Colonic mucosa (tissue), 4 donors: ENCODE data around the gene NACC2. TPM values are rescaled to one million over a fixed set of nuclear protein-coding genes. Genes with fewer than 3 reads are reported as not detected.

Source experiments
- DNase-seq: peaks from one replicate; pipeline ENCODE4 v3.0.0-alpha.2; 2020
- H3K27ac ChIP-seq: fragments of 200-600 bp; one replicate; pipeline ENCODE4 v1.8.0; 2021
- H3K27me3 ChIP-seq: fragments of 200-600 bp; one replicate; pipeline ENCODE4 v1.8.0; 2021
- H3K36me3 ChIP-seq: fragments of 200-600 bp; one replicate; pipeline ENCODE4 v1.8.0; 2021
- H3K4me1 ChIP-seq: fragments of 200-600 bp; one replicate; pipeline ENCODE4 v1.8.0; 2021; ENCODE audit warnings: mild to moderate bottlenecking
- H3K4me3 ChIP-seq: fragments of 200-600 bp; one replicate; pipeline ENCODE4 v1.8.0; 2021
- H3K9ac ChIP-seq, 2 donors: one replicate each; pipeline ENCODE4 v1.7.0; 2013; ENCODE audit warnings: control low read depth in 2 of 2, low read depth in 2 of 2, low read length in 2 of 2
- H3K9me3 ChIP-seq: fragments of 200-600 bp; one replicate; pipeline ENCODE4 v1.8.0; 2021
- CTCF ChIP-seq: fragments of 200-600 bp; IDR thresholded peaks from one replicate; pipeline ENCODE4 v1.8.0; 2022; ENCODE audit warnings: antibody characterized with exemption, mild to moderate bottlenecking
- intact Hi-C: fragments of 100-400 bp; cut with DNase I; formaldehyde crosslinking; loops from one replicate; pipeline ENCODE4 v1.14.1; 2022
- total RNA-seq, 2 donors: library from RNA; stranded (reverse); fragmentation: NEBNext Ultra II Directional in 1 of 2; extraction: Animal tissue kit (Norgen Biotek cat#: 25700) in 1 of 2; gene quantifications; one replicate each; pipeline ENCODE4 v1.2.1, GENCODE V29; 2021
- donor health status: healthy.
- donor health status: DM: no; HTN: no; CAD: no.
- donor health status: DM: no; HTN: no; CAD: no.

Gene NACC2
- total RNA-seq, 2 donors from 2014 or later, result 20.3 to 21.0 TPM

- Histone ChIP-seq H3K4me1 (peaks cover 9% of the 10 kb centered on the region), H3K9ac (peak overlapping the region; percentile 71 to 76), H3K9me3 (no peaks in the 10 kb centered on the region), H3K27ac (peak overlapping the region; percentile 75), H3K4me3 (peak overlapping the region; percentile 84), H3K36me3 (no peaks in the 10 kb centered on the region), H3K27me3 (no peaks in the 10 kb centered on the region)
- intact Hi-C loops, result loop anchor here (10.0 kb wide), 1 partner anchor 95 kb away; no protein-coding TSS in a partner anchor
- no peak for TF ChIP-seq CTCF
- no peak for DNase-seq
Measured at GRCh38 chr9:135959814-135960213, 135.3 kb downstream of the NACC2 start.

DNA sequence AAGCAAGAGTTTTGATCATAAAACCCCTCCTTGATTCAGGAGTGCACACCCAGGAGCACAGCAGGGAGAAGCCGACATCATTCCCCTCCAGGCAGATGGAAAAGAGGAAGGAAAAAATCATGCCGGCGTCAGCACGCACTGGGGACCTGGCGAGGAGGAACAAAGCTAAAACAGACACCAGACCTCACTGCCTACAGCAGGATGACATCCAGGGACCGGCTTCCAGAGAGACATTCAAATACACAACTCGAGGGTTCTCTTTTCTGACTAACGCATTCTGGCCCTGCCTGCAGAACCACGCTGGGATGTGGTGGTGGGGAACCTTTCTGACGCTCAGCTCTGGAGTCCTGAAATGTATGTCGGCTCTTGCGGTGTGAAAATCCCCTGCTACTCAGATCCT lies 136.6 kb downstream of the NACC2 start:
- peaks cover 7% of the 10 kb centered on the region for H3K36me3 ChIP-seq
- H3K27me3 ChIP-seq, result no peaks in the 10 kb centered on the region
- no peak for DNase-seq
- H3K9ac ChIP-seq, result no peak overlapping the region
- peaks cover 9% of the 10 kb centered on the region for H3K4me1 ChIP-seq
- intact Hi-C loops, result loop anchor here (10.0 kb wide), 1 partner anchor 94 kb away; no protein-coding TSS in a partner anchor
- no peak overlapping the region for H3K27ac ChIP-seq
- H3K4me3 ChIP-seq, result no peak overlapping the region
- no peaks in the 10 kb centered on the region for H3K9me3 ChIP-seq
- TF ChIP-seq CTCF, result no peak

- Histone ChIP-seq H3K4me3 (no peak overlapping the region), H3K9me3 (no peaks in the 10 kb centered on the region), H3K27ac (no peak overlapping the region), H3K36me3 (peaks cover 14% of the 10 kb centered on the region), H3K9ac (peak overlapping the region in 1 of 2 donors; percentile 43), H3K27me3 (no peaks in the 10 kb centered on the region), H3K4me1 (peaks cover 9% of the 10 kb centered on the region)
- TF ChIP-seq CTCF, result no peak
- no peak for DNase-seq
- intact Hi-C loops, result loop anchor here (10.0 kb wide), 1 partner anchor 93 kb away; no protein-coding TSS in a partner anchor
Measured at GRCh38 chr9:135957431-135957830, 137.7 kb downstream of the NACC2 start.

DNA sequence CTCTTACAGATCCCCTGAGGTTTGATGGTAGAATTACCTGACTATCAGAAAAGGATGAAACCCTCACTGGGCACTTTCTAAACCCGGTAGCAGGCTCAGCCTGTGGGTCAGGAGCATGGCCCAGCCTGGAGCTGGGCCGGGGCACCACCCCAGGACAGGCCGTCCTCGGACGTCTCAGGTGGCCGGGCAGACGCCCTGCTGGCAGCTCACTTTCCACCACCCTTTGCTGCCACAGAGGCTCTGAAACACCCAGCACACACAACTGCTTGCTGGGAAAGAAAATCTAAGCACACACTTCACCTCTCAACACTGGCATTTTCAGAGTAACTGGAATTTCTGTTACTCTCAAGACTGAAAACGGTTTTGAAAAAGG lies 138.3 kb downstream of the NACC2 start:
- no peak overlapping the region for H3K27ac ChIP-seq
- H3K27me3 ChIP-seq, result no peaks in the 10 kb centered on the region
- peaks cover 20% of the 10 kb centered on the region for H3K36me3 ChIP-seq
- intact Hi-C loops, result loop anchor here (10.0 kb wide), 1 partner anchor 92 kb away; no protein-coding TSS in a partner anchor
- TF ChIP-seq CTCF, result no peak
- no peak overlapping the region for H3K4me3 ChIP-seq
- DNase-seq, result no peak
- H3K4me1 ChIP-seq, result peaks cover 9% of the 10 kb centered on the region
- H3K9ac ChIP-seq, result no peak overlapping the region
- H3K9me3 ChIP-seq, result no peaks in the 10 kb centered on the region

Other genes with a start within 250 kb of the NACC2 start
- 10 to 100 TPM; 14.0 to 14.4 TPM for gene CAMSAP1, start 187.7 kb downstream of the NACC2 start, total RNA-seq
- gene UBAC1, start 133.9 kb downstream of the NACC2 start, total RNA-seq, result 10 to 100 TPM; 54.9 to 66.5 TPM
- gene TMEM250, start 23.6 kb upstream of the NACC2 start, total RNA-seq, result 10 to 100 TPM; 40.9 to 67.2 TPM
- not detected for gene LHX3, start 109.8 kb upstream of the NACC2 start, total RNA-seq
- 10 to 100 TPM in 1 of 2 donors, 1 to 10 TPM in 1; 4.9 to 12.0 TPM for gene QSOX2, start 150.5 kb upstream of the NACC2 start, total RNA-seq
- gene CCDC187, start 208.8 kb upstream of the NACC2 start, total RNA-seq, result under 1 TPM; 0.30 to 0.48 TPM
- 1 to 10 TPM; 2.3 to 3.4 TPM for gene GPSM1, start 232.2 kb upstream of the NACC2 start, total RNA-seq